HEK293 (cell line): ENCODE data around the gene MAPK8IP3.
A peak's percentile ranks its signal among the peaks of the same experiment; 100 is the strongest.

ENCODE experiments used
- CTCF ChIA-PET: fragments of 350-600 bp; formaldehyde crosslinking; extraction: SDS; loops from one replicate; lab custom pipeline; 2021; ENCODE audit warnings: antibody characterized with exemption; lab: Yijun Ruan, JAX
- POLR2A ChIA-PET: fragments of 300-600 bp; formaldehyde crosslinking; extraction: SDS; loops from one replicate; lab custom pipeline; 2020; ENCODE audit warnings: antibody characterized with exemption, inconsistent platforms; lab: Yijun Ruan, JAX
- H3K27ac ChIP-seq: fragments of 200-500 bp; sonication (Bioruptor generic); 2 replicates; pipeline ENCODE4 v1.5.1; 2014; ENCODE audit warnings: low read depth, low read length, control low read depth, inconsistent platforms; ENCODE audit errors: extremely low read depth
- H3K36me3 ChIP-seq, 2 experiments: fragments of 200-500 bp in 1 of 2; sonication (Bioruptor generic) in 1 of 2; 1 replicate in 1 of 2; 2 replicates in 1 of 2; pipeline ENCODE4 v1.5.1; 2014 to 2017; ENCODE audit warnings: inconsistent platforms in 2 of 2, low read length in 2 of 2; ENCODE audit not compliant: control insufficient read depth in 2 of 2, insufficient read depth in 1 of 2
- H3K4me1 ChIP-seq: fragments of 200-500 bp; sonication (Bioruptor generic); 2 replicates; pipeline ENCODE4 v1.5.1; 2014; ENCODE audit warnings: mild to moderate bottlenecking, low read length, inconsistent platforms; ENCODE audit not compliant: control insufficient read depth, insufficient read depth
- H3K4me3 ChIP-seq: 2 replicates; pipeline ENCODE4 v1.5.1; 2011; ENCODE audit warnings: low read depth, mild to moderate bottlenecking, control low read depth, low read length, moderate library complexity
- H3K9me3 ChIP-seq: fragments of 200-500 bp; sonication (Bioruptor generic); 2 replicates; pipeline ENCODE4 v1.5.1; 2014; ENCODE audit warnings: low read depth, low read length, inconsistent platforms; ENCODE audit not compliant: control insufficient read depth, insufficient read depth
- GLIS2 ChIP-seq: fragments of 450-650 bp; formaldehyde crosslinking; IDR thresholded peaks from 2 replicates; pipeline ENCODE4 v1.5.1; 2016; ENCODE audit warnings: missing biosample characterization, missing genetic modification characterization
- KLF17 ChIP-seq: fragments of 450-650 bp; formaldehyde crosslinking; IDR thresholded peaks from 2 replicates; pipeline ENCODE4 v1.5.1; 2016; ENCODE audit warnings: missing biosample characterization, missing genetic modification characterization
- KLF8 ChIP-seq: fragments of 450-650 bp; formaldehyde crosslinking; IDR thresholded peaks from 2 replicates; pipeline ENCODE4 v1.5.1; 2016; ENCODE audit warnings: missing biosample characterization, missing genetic modification characterization
- PATZ1 ChIP-seq: fragments of 450-650 bp; formaldehyde crosslinking; IDR thresholded peaks from 2 replicates; pipeline ENCODE4 v1.5.1; 2016; ENCODE audit warnings: missing biosample characterization, missing genetic modification characterization
- PRDM1 ChIP-seq: fragments of 450-650 bp; formaldehyde crosslinking; IDR thresholded peaks from 2 replicates; pipeline ENCODE4; 2016; ENCODE audit warnings: missing biosample characterization, missing genetic modification characterization
- SCRT1 ChIP-seq: fragments of 450-650 bp; formaldehyde crosslinking; IDR thresholded peaks from 2 replicates; pipeline ENCODE4 v1.5.1; 2016; ENCODE audit warnings: missing biosample characterization, missing genetic modification characterization, borderline replicate concordance
- SP3 ChIP-seq: fragments of 450-650 bp; formaldehyde crosslinking; IDR thresholded peaks from 2 replicates; pipeline ENCODE4 v1.5.1; 2016; ENCODE audit warnings: missing biosample characterization, missing genetic modification characterization
- ZBTB20 ChIP-seq: fragments of 450-650 bp; formaldehyde crosslinking; IDR thresholded peaks from 2 replicates; pipeline ENCODE4 v1.5.1; 2016; ENCODE audit warnings: missing biosample characterization, missing genetic modification characterization
- ZFHX2 ChIP-seq: fragments of 450-650 bp; formaldehyde crosslinking; conservative IDR thresholded peaks from 2 replicates; pipeline ENCODE4 v1.5.1; 2016; ENCODE audit warnings: missing biosample characterization, missing genetic modification characterization
- ZNF184 ChIP-seq: fragments of 450-650 bp; IDR thresholded peaks from 2 replicates; pipeline ENCODE4 v1.5.1; 2018; ENCODE audit warnings: missing biosample characterization, mild to moderate bottlenecking, missing genetic modification characterization
- ZNF335 ChIP-seq: fragments of 450-650 bp; formaldehyde crosslinking; conservative IDR thresholded peaks from 2 replicates; pipeline ENCODE4 v1.5.1; 2016; ENCODE audit warnings: missing biosample characterization, missing genetic modification characterization
- ZNF341 ChIP-seq: fragments of 450-650 bp; formaldehyde crosslinking; IDR thresholded peaks from 2 replicates; pipeline ENCODE4; 2016; ENCODE audit warnings: low read depth, missing biosample characterization, missing genetic modification characterization
- ZNF398 ChIP-seq: fragments of 450-650 bp; formaldehyde crosslinking; IDR thresholded peaks from 2 replicates; pipeline ENCODE4 v1.5.1; 2017; ENCODE audit warnings: missing biosample characterization, missing genetic modification characterization
- ZNF600 ChIP-seq: fragments of 450-650 bp; formaldehyde crosslinking; IDR thresholded peaks from 2 replicates; pipeline ENCODE4 v1.5.1; 2016; ENCODE audit warnings: missing biosample characterization, missing genetic modification characterization
- ZNF629 ChIP-seq: fragments of 450-650 bp; formaldehyde crosslinking; IDR thresholded peaks from 2 replicates; pipeline ENCODE4 v1.5.1; 2017; ENCODE audit warnings: missing biosample characterization, missing genetic modification characterization
- ZNF658 ChIP-seq: fragments of 450-650 bp; formaldehyde crosslinking; IDR thresholded peaks from 2 replicates; pipeline ENCODE4; 2016; ENCODE audit warnings: missing biosample characterization, missing genetic modification characterization
- ZNF701 ChIP-seq: fragments of 450-650 bp; formaldehyde crosslinking; IDR thresholded peaks from 2 replicates; pipeline ENCODE4 v1.5.1; 2016; ENCODE audit warnings: missing biosample characterization, missing genetic modification characterization
- ZNF76 ChIP-seq: fragments of 450-650 bp; formaldehyde crosslinking; IDR thresholded peaks from 2 replicates; pipeline ENCODE4; 2016; ENCODE audit warnings: low read depth, missing biosample characterization, missing genetic modification characterization, borderline replicate concordance
- ZSCAN16 ChIP-seq: fragments of 450-650 bp; formaldehyde crosslinking; IDR thresholded peaks from 2 replicates; pipeline ENCODE4 v1.5.1; 2016; ENCODE audit warnings: missing biosample characterization, missing genetic modification characterization
- ZXDB ChIP-seq: fragments of 450-650 bp; formaldehyde crosslinking; IDR thresholded peaks from 2 replicates; pipeline ENCODE4 v1.5.1; 2016; ENCODE audit warnings: missing biosample characterization, missing genetic modification characterization
- TF ChIP-seq, protein P1 (sequence below): fragments of 450-650 bp; formaldehyde crosslinking; IDR thresholded peaks from 2 replicates; pipeline ENCODE4 v1.5.1; 2016; ENCODE audit warnings: missing biosample characterization, missing genetic modification characterization, low read depth
- TF ChIP-seq, protein P2 (sequence below): fragments of 450-650 bp; formaldehyde crosslinking; conservative IDR thresholded peaks from 2 replicates; pipeline ENCODE4 v1.5.1; 2016; ENCODE audit warnings: low read depth, missing biosample characterization, missing genetic modification characterization
- TF ChIP-seq, protein P3 (sequence below): fragments of 450-650 bp; formaldehyde crosslinking; IDR thresholded peaks from 2 replicates; pipeline ENCODE4 v1.5.1; 2016; ENCODE audit warnings: missing biosample characterization, missing genetic modification characterization

The MAPK8IP3 gene

GRCh38 chr16:1771864-1772361, 65.9 kb downstream of the MAPK8IP3 start:
- peak overlapping the region; percentile 94 for H3K27ac ChIP-seq
- peaks cover 9% of the 10 kb centered on the region for H3K4me1 ChIP-seq
- ChIA-PET CTCF (interaction anchor here (0.6 kb wide), 2 partner anchors 122 to 504 kb away, joined by 3 read pairs; no protein-coding TSS in a partner anchor), POLR2A (interaction anchor here (0.7 to 6.0 kb wide), 8 partner anchors 9 to 160 kb away, joined by 3 to 113 read pairs (median 6); partner anchors contain the start of genes CRAMP1, IFT140, JPT2 and MAPK8IP3)
- H3K36me3 ChIP-seq: peaks cover 0 to 77% of the 10 kb centered on the region in 2 experiments; a peak in 1 of 3 replicates
- no peaks in the 10 kb centered on the region for H3K9me3 ChIP-seq
- H3K4me3 ChIP-seq: peak overlapping the region; percentile 95
- TF ChIP-seq ZNF341 (peak; percentile 21; the same call in 1 of the 2 replicates), ZXDB (tag by site-specific recombination) (0 out of 2 replicates have a peak, but pooled peaks have one; percentile 23), GLIS2 (tag by site-specific recombination) (0 out of 2 replicates have a peak, but pooled peaks have one; percentile 7), ZNF629 (0 out of 2 replicates have a peak, but pooled peaks have one; percentile 13), ZNF600 (peak; percentile 57), PATZ1 (tag by site-specific recombination) (peak; percentile 82), ZNF184 (no peak), ZBTB20 (0 out of 2 replicates have a peak, but pooled peaks have one; percentile 13), SP3 (tag by site-specific recombination) (0 out of 2 replicates have a peak, but pooled peaks have one; percentile 1), SCRT1 (tag by site-specific recombination) (0 out of 2 replicates have a peak, but pooled peaks have one; percentile 13), ZFHX2 (tag by site-specific recombination) (0 out of 2 replicates have a peak, but pooled peaks have one; percentile 8), ZNF76 (tag by site-specific recombination) (peak; percentile 89), KLF8 (peak; percentile 9; the same call in 1 of the 2 replicates), ZNF335 (tag by site-specific recombination) (peak; percentile 91), PRDM1 (tag by site-specific recombination) (peak; percentile 83), ZNF701 (tag by site-specific recombination) (no peak), ZNF658 (tag by site-specific recombination) (no peak), ZSCAN16 (tag by site-specific recombination) (no peak), ZNF398 (tag by site-specific recombination) (0 out of 2 replicates have a peak, but pooled peaks have one; percentile 7), KLF17 (no peak; the same call in 1 of the 2 replicates)
- TF ChIP-seq, protein P1, sequence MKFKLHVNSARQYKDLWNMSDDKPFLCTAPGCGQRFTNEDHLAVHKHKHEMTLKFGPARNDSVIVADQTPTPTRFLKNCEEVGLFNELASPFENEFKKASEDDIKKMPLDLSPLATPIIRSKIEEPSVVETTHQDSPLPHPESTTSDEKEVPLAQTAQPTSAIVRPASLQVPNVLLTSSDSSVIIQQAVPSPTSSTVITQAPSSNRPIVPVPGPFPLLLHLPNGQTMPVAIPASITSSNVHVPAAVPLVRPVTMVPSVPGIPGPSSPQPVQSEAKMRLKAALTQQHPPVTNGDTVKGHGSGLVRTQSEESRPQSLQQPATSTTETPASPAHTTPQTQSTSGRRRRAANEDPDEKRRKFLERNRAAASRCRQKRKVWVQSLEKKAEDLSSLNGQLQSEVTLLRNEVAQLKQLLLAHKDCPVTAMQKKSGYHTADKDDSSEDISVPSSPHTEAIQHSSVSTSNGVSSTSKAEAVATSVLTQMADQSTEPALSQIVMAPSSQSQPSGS (tag by site-specific recombination): no peak
- TF ChIP-seq, protein P2, sequence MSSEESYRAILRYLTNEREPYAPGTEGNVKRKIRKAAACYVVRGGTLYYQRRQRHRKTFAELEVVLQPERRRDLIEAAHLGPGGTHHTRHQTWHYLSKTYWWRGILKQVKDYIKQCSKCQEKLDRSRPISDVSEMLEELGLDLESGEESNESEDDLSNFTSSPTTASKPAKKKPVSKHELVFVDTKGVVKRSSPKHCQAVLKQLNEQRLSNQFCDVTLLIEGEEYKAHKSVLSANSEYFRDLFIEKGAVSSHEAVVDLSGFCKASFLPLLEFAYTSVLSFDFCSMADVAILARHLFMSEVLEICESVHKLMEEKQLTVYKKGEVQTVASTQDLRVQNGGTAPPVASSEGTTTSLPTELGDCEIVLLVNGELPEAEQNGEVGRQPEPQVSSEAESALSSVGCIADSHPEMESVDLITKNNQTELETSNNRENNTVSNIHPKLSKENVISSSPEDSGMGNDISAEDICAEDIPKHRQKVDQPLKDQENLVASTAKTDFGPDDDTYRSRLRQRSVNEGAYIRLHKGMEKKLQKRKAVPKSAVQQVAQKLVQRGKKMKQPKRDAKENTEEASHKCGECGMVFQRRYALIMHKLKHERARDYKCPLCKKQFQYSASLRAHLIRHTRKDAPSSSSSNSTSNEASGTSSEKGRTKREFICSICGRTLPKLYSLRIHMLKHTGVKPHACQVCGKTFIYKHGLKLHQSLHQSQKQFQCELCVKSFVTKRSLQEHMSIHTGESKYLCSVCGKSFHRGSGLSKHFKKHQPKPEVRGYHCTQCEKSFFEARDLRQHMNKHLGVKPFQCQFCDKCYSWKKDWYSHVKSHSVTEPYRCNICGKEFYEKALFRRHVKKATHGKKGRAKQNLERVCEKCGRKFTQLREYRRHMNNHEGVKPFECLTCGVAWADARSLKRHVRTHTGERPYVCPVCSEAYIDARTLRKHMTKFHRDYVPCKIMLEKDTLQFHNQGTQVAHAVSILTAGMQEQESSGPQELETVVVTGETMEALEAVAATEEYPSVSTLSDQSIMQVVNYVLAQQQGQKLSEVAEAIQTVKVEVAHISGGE (tag by site-specific recombination): peak; percentile 42; the same call in 1 of the 2 replicates
- TF ChIP-seq, protein P3, sequence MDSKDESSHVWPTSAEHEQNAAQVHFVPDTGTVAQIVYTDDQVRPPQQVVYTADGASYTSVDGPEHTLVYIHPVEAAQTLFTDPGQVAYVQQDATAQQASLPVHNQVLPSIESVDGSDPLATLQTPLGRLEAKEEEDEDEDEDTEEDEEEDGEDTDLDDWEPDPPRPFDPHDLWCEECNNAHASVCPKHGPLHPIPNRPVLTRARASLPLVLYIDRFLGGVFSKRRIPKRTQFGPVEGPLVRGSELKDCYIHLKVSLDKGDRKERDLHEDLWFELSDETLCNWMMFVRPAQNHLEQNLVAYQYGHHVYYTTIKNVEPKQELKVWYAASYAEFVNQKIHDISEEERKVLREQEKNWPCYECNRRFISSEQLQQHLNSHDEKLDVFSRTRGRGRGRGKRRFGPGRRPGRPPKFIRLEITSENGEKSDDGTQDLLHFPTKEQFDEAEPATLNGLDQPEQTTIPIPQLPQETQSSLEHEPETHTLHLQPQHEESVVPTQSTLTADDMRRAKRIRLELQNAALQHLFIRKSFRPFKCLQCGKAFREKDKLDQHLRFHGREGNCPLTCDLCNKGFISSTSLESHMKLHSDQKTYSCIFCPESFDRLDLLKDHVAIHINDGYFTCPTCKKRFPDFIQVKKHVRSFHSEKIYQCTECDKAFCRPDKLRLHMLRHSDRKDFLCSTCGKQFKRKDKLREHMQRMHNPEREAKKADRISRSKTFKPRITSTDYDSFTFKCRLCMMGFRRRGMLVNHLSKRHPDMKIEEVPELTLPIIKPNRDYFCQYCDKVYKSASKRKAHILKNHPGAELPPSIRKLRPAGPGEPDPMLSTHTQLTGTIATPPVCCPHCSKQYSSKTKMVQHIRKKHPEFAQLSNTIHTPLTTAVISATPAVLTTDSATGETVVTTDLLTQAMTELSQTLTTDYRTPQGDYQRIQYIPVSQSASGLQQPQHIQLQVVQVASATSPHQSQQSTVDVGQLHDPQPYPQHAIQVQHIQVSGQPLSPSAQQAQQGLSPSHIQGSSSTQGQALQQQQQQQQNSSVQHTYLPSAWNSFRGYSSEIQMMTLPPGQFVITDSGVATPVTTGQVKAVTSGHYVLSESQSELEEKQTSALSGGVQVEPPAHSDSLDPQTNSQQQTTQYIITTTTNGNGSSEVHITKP (tag by site-specific recombination): 0 out of 2 replicates have a peak, but pooled peaks have one; percentile 3
